GM23248 (cell line): ENCODE results near the gene MVB12B. TPM values are rescaled to one million over a fixed set of nuclear protein-coding genes. Genes with fewer than 3 reads are reported as not detected.
A peak's percentile ranks its signal among the peaks of the same experiment; 100 is the strongest.

Experiments
- DNase-seq: peaks from one replicate; pipeline ENCODE4 v3.0.0-alpha.2; 2015
- H2AFZ ChIP-seq: fragments of 200-600 bp; sonication (generic); 2 replicates; pipeline ENCODE4 v1.6.1; 2016; ENCODE audit warnings: antibody characterized with exemption
- H3F3A ChIP-seq: fragments of 200-600 bp; sonication (generic); 2 replicates; pipeline ENCODE4 v1.6.1; 2016; ENCODE audit warnings: mild to moderate bottlenecking, antibody characterized with exemption, mixed run types; ENCODE audit not compliant: insufficient read depth
- H3K27ac ChIP-seq: fragments of 200-600 bp; sonication (generic); 2 replicates; pipeline ENCODE4 v1.5.1; 2016; ENCODE audit warnings: mild to moderate bottlenecking
- H3K27me3 ChIP-seq: fragments of 200-600 bp; sonication (generic); replicated peaks from 2 replicates; pipeline ENCODE4 v1.6.1; 2016; ENCODE audit warnings: mild to moderate bottlenecking; ENCODE audit not compliant: insufficient read depth
- H3K36me3 ChIP-seq: fragments of 200-600 bp; sonication (generic); 2 replicates; pipeline ENCODE4 v1.6.1; 2016; ENCODE audit warnings: low read depth, mild to moderate bottlenecking
- H3K4me1 ChIP-seq: fragments of 200-600 bp; sonication (generic); 2 replicates; pipeline ENCODE4 v1.6.1; 2016; ENCODE audit warnings: mild to moderate bottlenecking; ENCODE audit not compliant: insufficient read depth
- H3K4me2 ChIP-seq: fragments of 200-600 bp; sonication (generic); one replicate; pipeline ENCODE4 v1.6.1; 2016; ENCODE audit warnings: mild to moderate bottlenecking; ENCODE audit not compliant: unreplicated experiment
- H3K4me3 ChIP-seq: fragments of 200-600 bp; sonication (generic); 2 replicates; pipeline ENCODE4 v1.5.1; 2016; ENCODE audit warnings: mild to moderate bottlenecking
- H3K79me2 ChIP-seq: fragments of 200-600 bp; sonication (generic); 2 replicates; pipeline ENCODE4 v1.6.1; 2016; ENCODE audit warnings: mild to moderate bottlenecking; ENCODE audit not compliant: insufficient read depth
- H3K9ac ChIP-seq: fragments of 200-600 bp; sonication (generic); 2 replicates; pipeline ENCODE4 v1.6.1; 2016; ENCODE audit warnings: mild to moderate bottlenecking
- H3K9me2 ChIP-seq: fragments of 200-600 bp; sonication (generic); 2 replicates; pipeline ENCODE4 v1.6.1; 2016; ENCODE audit warnings: mixed run types, mild to moderate bottlenecking, moderate library complexity; ENCODE audit not compliant: insufficient read depth
- H3K9me3 ChIP-seq: fragments of 200-600 bp; sonication (generic); one replicate; pipeline ENCODE4 v1.6.1; 2017; ENCODE audit warnings: low read depth
- H4K20me1 ChIP-seq: fragments of 200-600 bp; sonication (generic); 2 replicates; pipeline ENCODE4 v1.6.0; 2016; ENCODE audit not compliant: insufficient read depth
- EZH2 ChIP-seq: fragments of 200-600 bp; sonication (generic); IDR thresholded peaks from 2 replicates; pipeline ENCODE4 v1.6.1; 2018; ENCODE audit warnings: antibody characterized with exemption, mild to moderate bottlenecking; ENCODE audit not compliant: insufficient read depth, poor library complexity, severe bottlenecking
- EZH2phosphoT487 ChIP-seq: fragments of 200-600 bp; sonication (generic); IDR thresholded peaks from 2 replicates; pipeline ENCODE4 v1.6.1; 2018; ENCODE audit warnings: antibody characterized with exemption, moderate library complexity, mild to moderate bottlenecking, low read depth; ENCODE audit not compliant: insufficient read depth
- WGBS, 2 experiments: methylation state at CpG; one replicate each; pipeline ENCODE4 v1.1.6; 2015 to 2017; ENCODE audit warnings: low lambda C conversion rate in 2 of 2, low coverage in 1 of 2; ENCODE audit errors: missing lambda C conversion rate in 2 of 2; 5-methylcytosine and 5-hydroxymethylcytosine counted together
- in situ Hi-C: fragments of 300-500 bp; cut with MboI; formaldehyde crosslinking; loops from 2 replicates; pipeline ENCODE4 v1.15.0; 2020
- polyA plus RNA-seq: library from polyadenylated mRNA; unstranded; fragments of >200 nt; fragmentation: Nextera tagmentation; extraction: Ambion mirVana; gene quantifications from 2 replicates; pipeline ENCODE4 v1.2.1, GENCODE V29; 2016
- total RNA-seq: library from RNA; depleted of rRNA; stranded (reverse); fragments of >200 nt; shearing (Covaris generic); gene quantifications from 2 replicates; pipeline ENCODE4 v1.2.3, GENCODE V29; 2014

The MVB12B gene
- total and polyA plus RNA-seq, 2 experiments from 2014 or later, result 2.4 to 5.5 TPM

GRCh38 chr9:126513159-126514036 lies 186.8 kb downstream of the MVB12B start:
- no peak overlapping the region for H3K27ac ChIP-seq
- 63 to 70% methylated on average over 11 to 13 of the region's 13 CpGs for WGBS, 2 experiments
- H3K4me3 ChIP-seq, result no peak overlapping the region
- no peaks in the 10 kb centered on the region for H3K27me3 ChIP-seq
- H3K4me2 ChIP-seq, result no peak overlapping the region
- no peaks in the 10 kb centered on the region for H3K9me2 ChIP-seq
- no peak for TF ChIP-seq EZH2phosphoT487
- TF ChIP-seq EZH2, result no peak
- DNase-seq, result no peak
- no peak overlapping the region for H2AFZ ChIP-seq
- H3K36me3 ChIP-seq, result no peaks in the 10 kb centered on the region
- H3F3A ChIP-seq, result peaks cover 20% of the 10 kb centered on the region
- H3K4me1 ChIP-seq, result peaks cover 13% of the 10 kb centered on the region
- no peaks in the 10 kb centered on the region for H4K20me1 ChIP-seq
- no peak overlapping the region for H3K9ac ChIP-seq
- no peaks in the 10 kb centered on the region for H3K79me2 ChIP-seq
- in situ Hi-C loops, result no loop called here
- no peaks in the 10 kb centered on the region for H3K9me3 ChIP-seq

GRCh38 chr9:126514037-126514821 lies 187.6 kb downstream of the MVB12B start:
- no peak for TF ChIP-seq EZH2
- TF ChIP-seq EZH2phosphoT487, result no peak
- DNase-seq, result peak; percentile 74
- Histone ChIP-seq H3K9me2 (no peaks in the 10 kb centered on the region), H3K79me2 (no peaks in the 10 kb centered on the region), H3K27me3 (no peaks in the 10 kb centered on the region), H4K20me1 (no peaks in the 10 kb centered on the region), H3K9me3 (no peaks in the 10 kb centered on the region), H3K36me3 (no peaks in the 10 kb centered on the region), H3K4me1 (peaks cover 13% of the 10 kb centered on the region), H3K4me3 (no peak overlapping the region; the same call in 1 of the 2 replicates), H3K4me2 (no peak overlapping the region), H3K9ac (no peak overlapping the region), H3F3A (peaks cover 20% of the 10 kb centered on the region), H3K27ac (no peak overlapping the region), H2AFZ (peak overlapping the region; percentile 57; the same call in 1 of the 2 replicates)
- in situ Hi-C loops, result no loop called here
- WGBS, 2 experiments, result 26 to 32% methylated on average over 36 to 40 of the region's 63 CpGs

GRCh38 chr9:126515001-126515872 lies 188.6 kb downstream of the MVB12B start:
- Histone ChIP-seq H3K9me2 (no peaks in the 10 kb centered on the region), H3K27ac (no peak overlapping the region), H3K36me3 (no peaks in the 10 kb centered on the region), H3K9ac (no peak overlapping the region), H3K79me2 (no peaks in the 10 kb centered on the region), H3K27me3 (no peaks in the 10 kb centered on the region), H3K9me3 (no peaks in the 10 kb centered on the region), H3K4me3 (no peak overlapping the region), H3F3A (peaks cover 20% of the 10 kb centered on the region), H3K4me1 (peaks cover 13% of the 10 kb centered on the region), H4K20me1 (no peaks in the 10 kb centered on the region), H2AFZ (no peak overlapping the region), H3K4me2 (no peak overlapping the region)
- 40 to 48% methylated on average over 27 of the region's 27 CpGs for WGBS, 2 experiments
- TF ChIP-seq EZH2 (no peak), EZH2phosphoT487 (no peak)
- in situ Hi-C loops, result no loop called here
- no peak for DNase-seq
